Hepatocyte (in vitro differentiated cells): Measurements from ENCODE around the gene EMILIN1. TPM values are rescaled to one million over a fixed set of nuclear protein-coding genes. Genes with fewer than 3 reads are reported as not detected.

ENCODE experiments used
- DNase-seq: peaks from one replicate; pipeline ENCODE4 v3.0.0-alpha.2; 2016; ENCODE audit warnings: low spot score
- H2AFZ ChIP-seq: fragments of 200-600 bp; sonication (generic); 2 replicates; pipeline ENCODE4 v1.6.0; 2016; ENCODE audit warnings: antibody characterized with exemption, mild to moderate bottlenecking
- H3K27ac ChIP-seq: fragments of 200-600 bp; sonication (generic); 2 replicates; pipeline ENCODE4 v1.5.1; 2016; ENCODE audit warnings: mild to moderate bottlenecking
- H3K27me3 ChIP-seq: fragments of 200-600 bp; sonication (generic); 2 replicates; pipeline ENCODE4 v1.6.1; 2016
- H3K36me3 ChIP-seq: fragments of 200-600 bp; sonication (generic); replicated peaks from 2 replicates; pipeline ENCODE4 v1.5.1; 2016; ENCODE audit warnings: low read depth; ENCODE audit not compliant: insufficient read depth
- H3K4me1 ChIP-seq: fragments of 200-600 bp; sonication (generic); 2 replicates; pipeline ENCODE4 v1.5.1; 2016; ENCODE audit warnings: mild to moderate bottlenecking, moderate library complexity; ENCODE audit not compliant: insufficient read depth
- H3K4me2 ChIP-seq: fragments of 200-600 bp; sonication (generic); 2 replicates; pipeline ENCODE4 v1.6.0; 2016
- H3K4me3 ChIP-seq: fragments of 200-600 bp; sonication (generic); 2 replicates; pipeline ENCODE4 v1.5.1; 2016; ENCODE audit warnings: mild to moderate bottlenecking
- H3K79me2 ChIP-seq: fragments of 200-600 bp; sonication (generic); 2 replicates; pipeline ENCODE4 v1.6.0; 2017; ENCODE audit warnings: mild to moderate bottlenecking
- H3K9me2 ChIP-seq: fragments of 200-600 bp; sonication (generic); replicated peaks from 2 replicates; pipeline ENCODE4 v1.6.0; 2017; ENCODE audit warnings: mild to moderate bottlenecking; ENCODE audit not compliant: insufficient read depth
- H3K9me3 ChIP-seq: fragments of 200-600 bp; sonication (generic); 2 replicates; pipeline ENCODE4 v1.5.1; 2016; ENCODE audit warnings: low read depth, mild to moderate bottlenecking
- H4K20me1 ChIP-seq: fragments of 200-600 bp; sonication (generic); 2 replicates; pipeline ENCODE4 v1.6.0; 2016; ENCODE audit warnings: mild to moderate bottlenecking; ENCODE audit not compliant: insufficient read depth, poor library complexity, severe bottlenecking
- CTCF ChIP-seq: fragments of 200-600 bp; sonication (generic); IDR thresholded peaks from 2 replicates; pipeline ENCODE4 v1.5.1; 2016; ENCODE audit warnings: antibody characterized with exemption, mild to moderate bottlenecking; ENCODE audit not compliant: poor library complexity
- EZH2 ChIP-seq: fragments of 200-600 bp; sonication (generic); IDR thresholded peaks from 2 replicates; pipeline ENCODE4 v1.6.1; 2016; ENCODE audit warnings: antibody characterized with exemption, mild to moderate bottlenecking, borderline replicate concordance
- EZH2phosphoT487 ChIP-seq: fragments of 200-600 bp; sonication (generic); IDR thresholded peaks from one replicate; pipeline ENCODE4 v1.6.1; 2018; ENCODE audit warnings: antibody characterized with exemption, mild to moderate bottlenecking, low read depth, moderate library complexity; ENCODE audit not compliant: unreplicated experiment, severe bottlenecking
- WGBS: methylation state at CpG from one replicate; pipeline ENCODE4 v1.1.6; 2016; ENCODE audit warnings: low lambda C conversion rate; ENCODE audit errors: missing lambda C conversion rate; 5-methylcytosine and 5-hydroxymethylcytosine counted together
- polyA plus RNA-seq: library from polyadenylated mRNA; unstranded; fragments of >200 nt; fragmentation: Nextera tagmentation; extraction: Ambion mirVana; gene quantifications from 2 replicates; pipeline ENCODE4 v1.2.1, GENCODE V29; 2016
- total RNA-seq: library from RNA; depleted of rRNA; stranded (reverse); fragments of >200 nt; gene quantifications from 2 replicates; pipeline ENCODE4 v1.2.3, GENCODE V29; 2014

EMILIN1 gene
- total and polyA plus RNA-seq, 2 experiments from 2014 or later, result 80.8 to 109 TPM

GRCh38 chr2:27088634-27089033, 10.2 kb downstream of the EMILIN1 start:
- H3K79me2 ChIP-seq, result no peaks in the 10 kb centered on the region
- no peaks in the 10 kb centered on the region for H4K20me1 ChIP-seq
- H3K4me2 ChIP-seq, result peak overlapping the region; percentile 38
- WGBS, result 69% methylated on average over 6 of the region's 6 CpGs
- no peak for DNase-seq
- TF ChIP-seq EZH2phosphoT487 (no peak), CTCF (no peak), EZH2 (no peak)
- no peak overlapping the region for H3K27ac ChIP-seq
- no peaks in the 10 kb centered on the region for H3K9me3 ChIP-seq
- peaks cover 22% of the 10 kb centered on the region for H3K4me1 ChIP-seq
- H3K4me3 ChIP-seq, result no peak overlapping the region
- no peak overlapping the region for H2AFZ ChIP-seq
- no peaks in the 10 kb centered on the region for H3K27me3 ChIP-seq
- no peaks in the 10 kb centered on the region for H3K9me2 ChIP-seq
- H3K36me3 ChIP-seq, result no peaks in the 10 kb centered on the region

- Histone ChIP-seq H3K4me1 (peaks cover 27% of the 10 kb centered on the region), H3K9me2 (no peaks in the 10 kb centered on the region), H3K9me3 (no peaks in the 10 kb centered on the region), H4K20me1 (no peaks in the 10 kb centered on the region), H2AFZ (no peak overlapping the region), H3K79me2 (no peaks in the 10 kb centered on the region), H3K4me2 (peak overlapping the region; percentile 38), H3K4me3 (no peak overlapping the region), H3K27ac (no peak overlapping the region), H3K27me3 (no peaks in the 10 kb centered on the region), H3K36me3 (no peaks in the 10 kb centered on the region)
- TF ChIP-seq CTCF, result no peak
- TF ChIP-seq EZH2phosphoT487, result no peak
- no peak for TF ChIP-seq EZH2
- DNase-seq, result no peak
- 92% methylated on average over 14 of the region's 14 CpGs for WGBS
These were observed 10.9 kb downstream of the EMILIN1 start for GRCh38 chr2:27089111-27089954.

DNA sequence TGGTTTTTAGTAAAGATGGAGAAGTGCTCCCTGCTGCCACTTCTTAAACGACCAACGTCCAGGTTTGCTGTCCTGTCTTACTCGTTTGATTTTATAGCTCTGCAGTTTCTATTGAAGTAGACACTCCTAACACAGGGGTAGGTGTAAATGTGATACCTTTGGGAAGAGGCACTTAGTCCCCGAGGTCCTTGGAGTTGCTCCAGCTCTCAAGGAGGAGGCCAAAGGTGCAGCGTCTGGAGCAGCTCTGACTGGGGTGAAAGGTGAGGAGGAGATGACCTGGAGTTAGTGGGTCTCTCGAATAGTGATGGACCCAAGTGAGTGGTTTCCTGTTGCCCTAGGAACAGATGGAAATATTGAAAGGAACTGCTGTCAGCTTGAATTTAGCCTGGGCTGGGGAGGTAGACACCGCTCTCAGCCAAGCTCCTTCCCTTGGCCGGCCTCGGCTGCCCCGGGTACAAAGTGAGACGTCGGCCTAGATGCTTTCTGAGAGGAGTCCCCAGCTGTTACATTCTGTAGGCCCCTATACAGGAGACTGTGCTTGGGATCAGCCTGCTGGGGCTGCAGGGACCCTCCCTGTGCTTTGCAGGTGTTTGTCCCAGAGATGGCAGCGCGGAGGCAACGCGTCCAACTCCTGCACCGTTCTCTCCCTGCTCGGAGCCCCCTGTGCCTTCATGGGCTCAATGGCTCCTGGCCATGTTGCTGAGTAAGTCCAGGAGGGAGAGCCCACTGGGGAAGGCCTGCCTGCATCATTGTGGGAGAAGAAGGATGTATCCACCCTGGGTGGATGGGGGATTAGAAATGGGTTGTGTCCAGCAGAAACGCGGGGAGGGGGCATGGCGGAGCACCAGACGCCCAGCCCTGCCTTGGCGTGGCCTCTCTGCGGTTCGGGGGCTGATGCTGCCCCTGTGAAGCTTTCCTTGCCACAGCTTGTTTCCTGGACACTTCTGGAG, 13.6 kb downstream of the EMILIN1 start:
- Histone ChIP-seq H3K27me3 (no peaks in the 10 kb centered on the region), H3K79me2 (no peaks in the 10 kb centered on the region), H2AFZ (no peak overlapping the region), H4K20me1 (no peaks in the 10 kb centered on the region), H3K27ac (no peak overlapping the region), H3K9me3 (no peaks in the 10 kb centered on the region), H3K4me2 (peak overlapping the region; percentile 45), H3K4me1 (peaks cover 24% of the 10 kb centered on the region), H3K4me3 (no peak overlapping the region), H3K9me2 (no peaks in the 10 kb centered on the region), H3K36me3 (no peaks in the 10 kb centered on the region)
- DNase-seq, result no peak
- 80% methylated on average over 25 of the region's 25 CpGs for WGBS
- TF ChIP-seq EZH2 (no peak), CTCF (no peak), EZH2phosphoT487 (no peak)
